Measurements from ENCODE around the gene B4GALT6. TPM values are rescaled to one million over a fixed set of nuclear protein-coding genes. Genes with fewer than 3 reads are reported as not detected.

The B4GALT6 gene
- total and polyA plus RNA-seq, 9 of the 15 experiments (the other 6 are each of a cell fraction or from before 2014, with no cell fraction given): 0.03 to 0.27 (median 0.08) TPM

GRCh38 chr18:31624892-31625640, 59.3 kb downstream of the B4GALT6 start:
- Histone ChIP-seq H3K4me3 (no peak overlapping the region), H4K20me1 (replicated peaks; ENCODE audit: control insufficient read depth, insufficient read depth, low read length) (no peaks in the 10 kb centered on the region), H2AFZ (ENCODE audit: low read depth, low read length) (0 out of 2 replicates have a peak overlapping the region, but pooled peaks have one; percentile 24), H3K4me1 (replicated peaks in 1 of 2; ENCODE audit: control insufficient read depth in 2 of 2, insufficient read depth in 2 of 2, low read length in 2 of 2) (no peaks in the 10 kb centered on the region), H3K36me3 (ENCODE audit: control insufficient read depth, insufficient read depth, low read length) (no peaks in the 10 kb centered on the region), H3K9me1 (ENCODE audit: control insufficient read depth, insufficient read depth, low read length) (no peaks in the 10 kb centered on the region), H3K79me2 (ENCODE audit: control insufficient read depth, insufficient read depth, low read length) (no peaks in the 10 kb centered on the region), H3K27me3 (ENCODE audit: control insufficient read depth in 2 of 2, insufficient read depth in 2 of 2, low read length in 2 of 2) (0 out of 5 replicates have a peak, but pooled peaks cover 0 to 3% of the 10 kb centered on the region in 2 experiments), H3K27ac (ENCODE audit: extremely low read depth, low read depth, low read length) (no peak overlapping the region), H3K9me3 (replicated peaks; ENCODE audit: control insufficient read depth, insufficient read depth, low read depth, low read length) (no peaks in the 10 kb centered on the region), H3K4me2 (ENCODE audit: insufficient read depth, low read length) (no peak overlapping the region), H3K9ac (ENCODE audit: insufficient read depth in 1 of 2, low read depth in 2 of 2, low read length in 2 of 2) (no peak overlapping the region)
- no TSS peak for BruUV-seq (replicated peaks)
- TF ChIP-seq SPI1 (IDR thresholded peaks at IDR 0.05; ENCODE audit: borderline replicate concordance, low read depth, low read length) (peak; percentile 62), HDAC2 (IDR thresholded peaks at IDR 0.05) (no peak), FOSL1 (tag; conservative IDR thresholded peaks at IDR 0.05) (0 out of 2 replicates have a peak, but pooled peaks have one; percentile 21), FOXA3 (CRISPR knock-in tag; conservative IDR thresholded peaks at IDR 0.05 in 1 of 2, IDR thresholded peaks at IDR 0.05 in 1 of 2) (peak in 1 of 2 experiments; percentile 57; a peak in 1 of 4 replicates), ZNF263 (CRISPR knock-in tag; IDR thresholded peaks at IDR 0.05; ENCODE audit: borderline replicate concordance) (peak; percentile 87)
- ChIA-PET CTCF (ENCODE audit: low intra/inter-chr PET ratio) (no interaction called here), POLR2A (interaction anchor here (1.6 kb wide), 1 partner anchor 10 kb away, joined by 3 read pairs; no protein-coding TSS in a partner anchor)
- FAIRE-seq (no peak), ATAC-seq (peak; percentile 88), DNase-seq (ENCODE audit: extremely low read depth in 1 of 4, low spot score in 3 of 4) (peak in 2 of 4 experiments; percentile 13 to 52)
- 14% methylated on average over 13 of the region's 13 CpGs for WGBS (ENCODE audit: insufficient coverage, low coverage, missing lambda C conversion rate)
- in situ Hi-C loops (cut with MboI) (no loop called here), intact Hi-C loops (cut with micrococcal nuclease) (loop anchor here (5.0 kb wide), 1 partner anchor 203 kb away; no protein-coding TSS in a partner anchor)
